Epidermal melanocyte (primary cell): ENCODE results near the gene TOM1.

Experiments used
- DNase-seq: peaks from one replicate; pipeline ENCODE4 v3.0.0; 2011; ENCODE audit warnings: low spot score; ENCODE audit not compliant: insufficient read length

TOM1 gene

GRCh38 chr22:35299673-35300499 is at the start of gene TOM1:
Gene TOM1, plus strand, starts transcription at chr22:35299894. Its CDS starts 35 bp downstream, at chr22:35299929.
- DNase-seq = peak; percentile 94

GRCh38 chr22:35250156-35250555 is 49.5 kb upstream of the TOM1 start:
- DNase-seq = no peak

GRCh38 chr22:35253946-35254345 is 45.7 kb upstream of the TOM1 start:
- no peak for DNase-seq

- no peak for DNase-seq
These were observed 42.7 kb upstream of the TOM1 start for GRCh38 chr22:35257002-35257320.

GRCh38 chr22:35257321-35258190 is 42.1 kb upstream of the TOM1 start, which contains the start of gene HMGXB4:
Gene HMGXB4, plus strand, starts transcription at chr22:35257493. Its CDS starts 4,898 bp downstream, at chr22:35262391.
- peak; percentile 91 for DNase-seq

GRCh38 chr22:35258191-35258988 is 41.3 kb upstream of the TOM1 start:
- no peak for DNase-seq

GRCh38 chr22:35264986-35265385 is 34.7 kb upstream of the TOM1 start:
- DNase-seq = no peak

- DNase-seq = no peak
These were observed 33.4 kb upstream of the TOM1 start for GRCh38 chr22:35266277-35266676.

GRCh38 chr22:35269630-35270029 is 30.1 kb upstream of the TOM1 start:
- DNase-seq = no peak

- DNase-seq = no peak
These were observed 25.4 kb upstream of the TOM1 start for GRCh38 chr22:35274154-35274871.

- no peak for DNase-seq
These were observed 24.1 kb upstream of the TOM1 start for GRCh38 chr22:35275580-35275979.

- no peak for DNase-seq
These were observed 23.7 kb upstream of the TOM1 start for GRCh38 chr22:35276019-35276418.

- no peak for DNase-seq
These were observed 11.6 kb upstream of the TOM1 start for GRCh38 chr22:35288116-35288515.

- DNase-seq = no peak
These were observed 6.9 kb upstream of the TOM1 start for GRCh38 chr22:35292786-35293185.

- no peak for DNase-seq
These were observed 3.6 kb upstream of the TOM1 start for GRCh38 chr22:35296051-35296450.

GRCh38 chr22:35299217-35299672 is 449 bp upstream of the TOM1 start:
- no peak for DNase-seq

GRCh38 chr22:35301372-35301874 is 1.7 kb downstream of the TOM1 start:
- DNase-seq = no peak

GRCh38 chr22:35303029-35303624 is 3.4 kb downstream of the TOM1 start:
- no peak for DNase-seq

GRCh38 chr22:35305525-35306070 is 5.9 kb downstream of the TOM1 start:
- no peak for DNase-seq
